Glomerular visceral epithelial cell (primary cell): ENCODE data around the gene UBASH3B.
A peak's percentile ranks its signal among the peaks of the same experiment; 100 is the strongest.

ENCODE experiments used
- DNase-seq: peaks from one replicate; pipeline ENCODE4 v3.0.0-alpha.2; 2016; ENCODE audit errors: extremely low spot score

The UBASH3B gene

GRCh38 chr11:122676638-122677037, 21.1 kb downstream of the UBASH3B start:
- no peak for DNase-seq

- DNase-seq: no peak
These were observed 21.7 kb downstream of the UBASH3B start for GRCh38 chr11:122677256-122677655.

GRCh38 chr11:122678406-122678805, 22.9 kb downstream of the UBASH3B start:
- no peak for DNase-seq

- DNase-seq: no peak
These were observed 23.9 kb downstream of the UBASH3B start for GRCh38 chr11:122679466-122679865.

GRCh38 chr11:122681070-122681469, 25.5 kb downstream of the UBASH3B start:
- no peak for DNase-seq

GRCh38 chr11:122681735-122682134, 26.2 kb downstream of the UBASH3B start:
- DNase-seq: peak; percentile 52

- DNase-seq: no peak
These were observed 26.9 kb downstream of the UBASH3B start for GRCh38 chr11:122682464-122682863.

- DNase-seq: no peak
These were observed 29.5 kb downstream of the UBASH3B start for GRCh38 chr11:122685041-122685440.

- DNase-seq: peak; percentile 76
These were observed 30.6 kb downstream of the UBASH3B start for GRCh38 chr11:122686111-122686510.

GRCh38 chr11:122690384-122690783, 34.9 kb downstream of the UBASH3B start:
- DNase-seq: no peak

GRCh38 chr11:122690801-122691548, 35.5 kb downstream of the UBASH3B start:
- no peak for DNase-seq

GRCh38 chr11:122691549-122692150, 36.1 kb downstream of the UBASH3B start:
- no peak for DNase-seq

GRCh38 chr11:122692444-122692843, 36.9 kb downstream of the UBASH3B start:
- no peak for DNase-seq

- DNase-seq: no peak
These were observed 39.6 kb downstream of the UBASH3B start for GRCh38 chr11:122695076-122695615.

- no peak for DNase-seq
These were observed 41.1 kb downstream of the UBASH3B start for GRCh38 chr11:122696662-122697061.

GRCh38 chr11:122697636-122698167, 42.2 kb downstream of the UBASH3B start:
- peak; percentile 60 for DNase-seq

GRCh38 chr11:122698392-122698791, 42.9 kb downstream of the UBASH3B start:
- no peak for DNase-seq

GRCh38 chr11:122700666-122701065, 45.1 kb downstream of the UBASH3B start:
- DNase-seq: no peak

- DNase-seq: no peak
These were observed 45.6 kb downstream of the UBASH3B start for GRCh38 chr11:122701143-122701542.

- DNase-seq: no peak
These were observed 48.2 kb downstream of the UBASH3B start for GRCh38 chr11:122703541-122704272.

GRCh38 chr11:122705396-122705795, 49.9 kb downstream of the UBASH3B start:
- no peak for DNase-seq
